Central memory CD8-positive, alpha-beta T cell (primary cell): Measurements from ENCODE around the gene TRIM63.
"Not testable (repeated sequence)": the region's sequence is repeated elsewhere in the genome, so short reads cannot be mapped to it uniquely, and the experiment has no call there.

Experiments
- ATAC-seq: fragments of 150-1000 bp; cut with Tn5 transposase; replicated peaks from 2 replicates; pipeline ENCODE4 v1.10.0; 2022; ENCODE audit warnings: mild to moderate bottlenecking, moderate FRiP score, moderate number of reproducible peaks; ENCODE audit not compliant: poor library complexity, severe bottlenecking; ENCODE audit errors: extremely low read depth
- DNase-seq, 2 donors: peaks; one replicate each; pipeline ENCODE4 v3.0.0; 2021; ENCODE audit warnings: low spot score in 2 of 2
- H3K27ac Mint-ChIP-seq: one replicate; pipeline ENCODE4 v1.8.0; 2022; ENCODE audit warnings: low read depth, mild to moderate bottlenecking, moderate library complexity, mixed read lengths
- H3K27me3 Mint-ChIP-seq: one replicate; pipeline ENCODE4 v1.8.0; 2022; ENCODE audit warnings: mixed read lengths
- H3K36me3 Mint-ChIP-seq: one replicate; pipeline ENCODE4 v1.8.0; 2022; ENCODE audit warnings: mild to moderate bottlenecking, moderate library complexity, mixed read lengths; ENCODE audit not compliant: insufficient read depth
- H3K4me1 Mint-ChIP-seq: one replicate; pipeline ENCODE4 v1.8.0; 2022; ENCODE audit warnings: mixed read lengths
- H3K4me3 Mint-ChIP-seq: one replicate; pipeline ENCODE4 v1.8.0; 2022; ENCODE audit warnings: mild to moderate bottlenecking, moderate library complexity, mixed read lengths
- H3K9me3 Mint-ChIP-seq: one replicate; pipeline ENCODE4 v1.8.0; 2022; ENCODE audit warnings: mixed read lengths

Gene TRIM63

GRCh38 chr1:26098602-26099001 lies 31.2 kb upstream of the TRIM63 start:
- ATAC-seq, result no peak

GRCh38 chr1:26097696-26098095 lies 30.3 kb upstream of the TRIM63 start:
- Mint-ChIP-seq H3K9me3 (no peaks in the 10 kb centered on the region), H3K36me3 (no peaks in the 10 kb centered on the region), H3K4me1 (no peaks in the 10 kb centered on the region), H3K27me3 (peaks cover 36% of the 10 kb centered on the region), H3K27ac (no peak overlapping the region), H3K4me3 (no peak overlapping the region)
- DNase-seq, result no peak
- ATAC-seq, result no peak

More at GRCh38 chr1:26098602-26099001, 31.2 kb upstream of the TRIM63 start:
- DNase-seq, result no peak
- H3K36me3 Mint-ChIP-seq, result no peaks in the 10 kb centered on the region
- no peak overlapping the region for H3K27ac Mint-ChIP-seq
- no peaks in the 10 kb centered on the region for H3K9me3 Mint-ChIP-seq
- H3K27me3 Mint-ChIP-seq, result peaks cover 35% of the 10 kb centered on the region
- no peak overlapping the region for H3K4me3 Mint-ChIP-seq
- H3K4me1 Mint-ChIP-seq, result no peaks in the 10 kb centered on the region

GRCh38 chr1:26096471-26096870 lies 29.0 kb upstream of the TRIM63 start:
- H3K9me3 Mint-ChIP-seq, result no peaks in the 10 kb centered on the region
- no peak for ATAC-seq
- no peaks in the 10 kb centered on the region for H3K4me1 Mint-ChIP-seq
- peaks cover 36% of the 10 kb centered on the region for H3K27me3 Mint-ChIP-seq
- H3K36me3 Mint-ChIP-seq, result peaks cover 1% of the 10 kb centered on the region
- H3K4me3 Mint-ChIP-seq, result no peak overlapping the region
- no peak for DNase-seq
- H3K27ac Mint-ChIP-seq, result no peak overlapping the region

GRCh38 chr1:26094677-26095383 lies 27.4 kb upstream of the TRIM63 start:
- Mint-ChIP-seq H3K9me3 (no peaks in the 10 kb centered on the region), H3K4me3 (no peak overlapping the region), H3K27me3 (peaks cover 41% of the 10 kb centered on the region), H3K27ac (no peak overlapping the region), H3K4me1 (no peaks in the 10 kb centered on the region), H3K36me3 (peaks cover 1% of the 10 kb centered on the region)
- DNase-seq, result no peak
- no peak for ATAC-seq

GRCh38 chr1:26094076-26094669 lies 26.7 kb upstream of the TRIM63 start:
- DNase-seq (no peak), ATAC-seq (no peak)
- no peak overlapping the region for H3K27ac Mint-ChIP-seq
- no peak overlapping the region for H3K4me3 Mint-ChIP-seq
- peaks cover 41% of the 10 kb centered on the region for H3K27me3 Mint-ChIP-seq
- peaks cover 1% of the 10 kb centered on the region for H3K36me3 Mint-ChIP-seq
- H3K4me1 Mint-ChIP-seq, result no peaks in the 10 kb centered on the region
- no peaks in the 10 kb centered on the region for H3K9me3 Mint-ChIP-seq

- H3K36me3 Mint-ChIP-seq, ATAC-seq, H3K4me1 Mint-ChIP-seq, H3K4me3 Mint-ChIP-seq, H3K27ac Mint-ChIP-seq, H3K9me3 Mint-ChIP-seq, DNase-seq: not testable (repeated sequence)
- H3K27me3 Mint-ChIP-seq, result peaks cover 41% of the 10 kb centered on the region
These were observed 26.1 kb upstream of the TRIM63 start for GRCh38 chr1:26093569-26093968.

GRCh38 chr1:26092422-26092821 lies 25.0 kb upstream of the TRIM63 start:
- no peak overlapping the region for H3K4me3 Mint-ChIP-seq
- H3K27ac Mint-ChIP-seq, result no peak overlapping the region
- peaks cover 1% of the 10 kb centered on the region for H3K36me3 Mint-ChIP-seq
- DNase-seq (no peak), ATAC-seq (no peak)
- peaks cover 41% of the 10 kb centered on the region for H3K27me3 Mint-ChIP-seq
- H3K9me3 Mint-ChIP-seq, result no peaks in the 10 kb centered on the region
- H3K4me1 Mint-ChIP-seq, result no peaks in the 10 kb centered on the region

GRCh38 chr1:26090893-26091292 lies 23.5 kb upstream of the TRIM63 start:
- Mint-ChIP-seq H3K4me3 (no peak overlapping the region), H3K9me3 (no peaks in the 10 kb centered on the region), H3K27me3 (peaks cover 50% of the 10 kb centered on the region), H3K36me3 (peaks cover 1% of the 10 kb centered on the region), H3K27ac (no peak overlapping the region), H3K4me1 (no peaks in the 10 kb centered on the region)
- no peak for ATAC-seq
- no peak for DNase-seq

GRCh38 chr1:26089125-26089524 lies 21.7 kb upstream of the TRIM63 start:
- no peaks in the 10 kb centered on the region for H3K4me1 Mint-ChIP-seq
- peaks cover 1% of the 10 kb centered on the region for H3K36me3 Mint-ChIP-seq
- H3K27ac Mint-ChIP-seq, result no peak overlapping the region
- ATAC-seq, result no peak
- peaks cover 68% of the 10 kb centered on the region for H3K27me3 Mint-ChIP-seq
- H3K4me3 Mint-ChIP-seq, result no peak overlapping the region
- no peak for DNase-seq
- H3K9me3 Mint-ChIP-seq, result no peaks in the 10 kb centered on the region

- no peaks in the 10 kb centered on the region for H3K4me1 Mint-ChIP-seq
- no peak overlapping the region for H3K4me3 Mint-ChIP-seq
- DNase-seq, result no peak
- H3K27ac Mint-ChIP-seq, result no peak overlapping the region
- no peak for ATAC-seq
- H3K9me3 Mint-ChIP-seq, result no peaks in the 10 kb centered on the region
- H3K27me3 Mint-ChIP-seq, result peaks cover 41% of the 10 kb centered on the region
- H3K36me3 Mint-ChIP-seq, result no peaks in the 10 kb centered on the region
These were observed 17.4 kb upstream of the TRIM63 start for GRCh38 chr1:26084844-26085243.

GRCh38 chr1:26084091-26084561 lies 16.7 kb upstream of the TRIM63 start:
- Mint-ChIP-seq H3K27me3 (peaks cover 48% of the 10 kb centered on the region), H3K4me1 (no peaks in the 10 kb centered on the region), H3K9me3 (no peaks in the 10 kb centered on the region), H3K4me3 (no peak overlapping the region), H3K36me3 (no peaks in the 10 kb centered on the region), H3K27ac (no peak overlapping the region)
- ATAC-seq, result no peak
- no peak for DNase-seq

- no peaks in the 10 kb centered on the region for H3K36me3 Mint-ChIP-seq
- peaks cover 57% of the 10 kb centered on the region for H3K27me3 Mint-ChIP-seq
- H3K4me1 Mint-ChIP-seq, result no peaks in the 10 kb centered on the region
- H3K4me3 Mint-ChIP-seq, result no peak overlapping the region
- H3K9me3 Mint-ChIP-seq, result no peaks in the 10 kb centered on the region
- DNase-seq (no peak), ATAC-seq (no peak)
- no peak overlapping the region for H3K27ac Mint-ChIP-seq
These were observed 15.8 kb upstream of the TRIM63 start for GRCh38 chr1:26083208-26083607.

GRCh38 chr1:26082020-26082350 lies 14.6 kb upstream of the TRIM63 start:
- Mint-ChIP-seq H3K9me3 (no peaks in the 10 kb centered on the region), H3K27me3 (peaks cover 69% of the 10 kb centered on the region), H3K27ac (no peak overlapping the region), H3K4me1 (no peaks in the 10 kb centered on the region), H3K4me3 (no peak overlapping the region), H3K36me3 (no peaks in the 10 kb centered on the region)
- DNase-seq (no peak), ATAC-seq (no peak)
